ENCODE results near the gene C16orf95.

Gene C16orf95

DNA sequence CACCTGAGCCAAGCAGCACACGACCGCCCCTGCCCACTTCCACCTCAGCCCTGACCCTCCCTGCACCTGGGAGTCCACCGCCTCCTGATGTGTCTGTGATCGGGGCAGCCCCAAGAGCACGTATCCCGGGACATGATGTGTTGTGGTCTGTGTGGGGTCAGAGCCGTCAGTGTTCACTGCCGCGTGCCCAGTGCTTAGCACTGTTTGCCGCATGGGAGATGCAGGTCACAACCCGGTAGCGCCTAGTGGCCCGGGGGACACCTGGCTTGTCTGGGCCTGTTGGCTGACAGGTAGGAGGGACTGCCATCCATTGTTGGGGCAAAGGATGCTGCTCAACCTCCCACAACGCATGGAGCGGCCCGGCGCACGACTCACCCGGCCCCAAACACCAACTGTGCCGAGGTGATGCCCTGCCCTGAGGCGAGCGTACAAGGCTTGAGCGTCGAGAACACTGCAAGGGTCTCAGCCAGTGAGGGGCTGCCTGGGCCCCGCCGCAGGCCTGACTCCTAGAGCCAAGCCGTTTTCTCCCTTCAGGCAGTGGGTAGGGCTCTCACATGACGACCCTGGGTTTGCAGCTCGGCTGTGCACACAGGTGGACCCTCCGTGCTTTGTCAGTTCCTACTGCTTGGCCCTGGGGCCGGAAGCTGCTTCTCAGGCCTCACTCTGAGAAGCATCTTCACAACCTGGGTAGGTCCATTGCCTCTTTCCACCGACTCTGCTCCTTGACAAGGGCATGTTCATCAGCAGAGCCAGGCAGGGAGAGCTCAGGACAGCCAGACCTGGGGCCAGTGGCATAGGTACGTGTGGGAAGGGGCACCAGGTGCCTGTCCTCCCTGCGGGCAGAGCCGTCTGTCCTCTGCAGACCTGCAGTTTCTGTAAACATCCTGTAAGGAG is 5.9 kb upstream of the C16orf95 start:
- DNase-seq, result no peak
- Histone ChIP-seq H3K27me3 (no peaks in the 10 kb centered on the region), H3K36me3 (peaks cover 0 to 23% (median 11%) of the 10 kb centered on the region in 3 donors), H3K9me3 (no peaks in the 10 kb centered on the region), H3K4me3 (no peak overlapping the region), H3K27ac (no peak overlapping the region), H3K4me1 (peaks cover 0 to 12% (median 6%) of the 10 kb centered on the region in 4 donors)
- intact Hi-C loops (cut with DNase I; ENCODE audit: low total_unique reads), result no loop called here
- TF ChIP-seq, protein P1, sequence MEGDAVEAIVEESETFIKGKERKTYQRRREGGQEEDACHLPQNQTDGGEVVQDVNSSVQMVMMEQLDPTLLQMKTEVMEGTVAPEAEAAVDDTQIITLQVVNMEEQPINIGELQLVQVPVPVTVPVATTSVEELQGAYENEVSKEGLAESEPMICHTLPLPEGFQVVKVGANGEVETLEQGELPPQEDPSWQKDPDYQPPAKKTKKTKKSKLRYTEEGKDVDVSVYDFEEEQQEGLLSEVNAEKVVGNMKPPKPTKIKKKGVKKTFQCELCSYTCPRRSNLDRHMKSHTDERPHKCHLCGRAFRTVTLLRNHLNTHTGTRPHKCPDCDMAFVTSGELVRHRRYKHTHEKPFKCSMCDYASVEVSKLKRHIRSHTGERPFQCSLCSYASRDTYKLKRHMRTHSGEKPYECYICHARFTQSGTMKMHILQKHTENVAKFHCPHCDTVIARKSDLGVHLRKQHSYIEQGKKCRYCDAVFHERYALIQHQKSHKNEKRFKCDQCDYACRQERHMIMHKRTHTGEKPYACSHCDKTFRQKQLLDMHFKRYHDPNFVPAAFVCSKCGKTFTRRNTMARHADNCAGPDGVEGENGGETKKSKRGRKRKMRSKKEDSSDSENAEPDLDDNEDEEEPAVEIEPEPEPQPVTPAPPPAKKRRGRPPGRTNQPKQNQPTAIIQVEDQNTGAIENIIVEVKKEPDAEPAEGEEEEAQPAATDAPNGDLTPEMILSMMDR (IDR thresholded peaks at IDR 0.05), result no peak

DNA sequence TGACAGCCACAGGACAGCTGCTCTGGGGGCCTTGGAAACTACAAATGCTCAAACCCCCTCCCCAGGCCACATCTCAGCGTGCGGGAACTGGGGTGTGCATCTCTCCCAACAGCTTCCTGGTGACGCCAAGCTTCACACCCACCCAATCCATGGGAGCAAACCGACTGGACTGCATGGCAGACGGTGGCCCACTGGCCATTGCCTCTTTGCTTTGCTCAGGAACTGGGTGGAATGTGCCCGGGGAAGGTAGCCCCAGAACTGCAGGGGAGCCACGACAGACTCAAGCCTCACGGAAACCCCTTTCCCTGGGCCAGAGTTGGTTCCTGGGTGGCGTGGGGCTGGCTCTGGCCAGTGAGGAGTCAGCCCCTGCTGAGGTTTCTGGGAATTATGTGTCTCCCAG is 5.2 kb upstream of the C16orf95 start:
- intact Hi-C loops (cut with DNase I; ENCODE audit: low total_unique reads), result no loop called here

DNA sequence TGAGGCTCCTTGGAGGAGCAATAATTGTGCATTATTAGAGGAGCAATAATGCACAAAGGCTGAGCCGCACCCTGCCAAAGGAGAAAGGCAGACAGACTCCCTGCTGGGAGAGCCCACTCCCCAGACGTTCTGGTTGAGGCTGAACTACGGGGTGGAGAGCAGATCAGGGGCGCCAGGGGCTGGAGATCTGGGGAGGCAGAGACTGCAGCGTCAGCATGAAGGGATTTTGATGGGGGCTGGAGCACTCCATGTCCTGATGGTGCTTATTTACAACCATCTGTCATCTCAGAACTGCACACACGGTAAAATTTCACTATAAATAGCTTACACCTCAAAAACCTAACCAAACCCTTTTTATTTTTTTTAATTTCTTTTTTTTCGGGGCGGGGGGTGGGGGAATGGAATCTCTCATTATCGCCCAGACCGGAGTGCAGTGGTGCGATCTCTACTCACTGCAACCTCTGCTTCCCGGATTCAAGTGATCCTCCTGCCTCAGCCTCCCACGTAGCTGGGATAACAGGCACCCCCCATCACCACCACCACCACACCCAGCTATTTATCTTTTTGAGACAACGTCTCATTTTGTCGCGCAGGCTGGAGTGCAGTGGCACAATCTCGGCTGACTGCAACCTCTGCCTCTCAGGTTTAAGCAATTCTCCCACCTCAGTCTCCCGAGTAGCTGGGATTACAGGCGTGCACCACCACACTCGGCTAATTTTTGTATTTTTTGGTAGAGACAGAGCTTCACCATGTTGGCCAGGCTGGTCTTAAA is 4.3 kb upstream of the C16orf95 start:
- H3K4me1 ChIP-seq, result peaks cover 0 to 15% (median 9%) of the 10 kb centered on the region in 4 donors
- H3K27ac ChIP-seq, result no peak overlapping the region
- TF ChIP-seq, protein P1 (IDR thresholded peaks at IDR 0.05), result no peak
- H3K36me3 ChIP-seq, result peaks cover 0 to 8% (median 0%) of the 10 kb centered on the region in 3 donors
- no peaks in the 10 kb centered on the region for H3K9me3 ChIP-seq
- DNase-seq, result no peak
- H3K4me3 ChIP-seq, result no peak overlapping the region
- intact Hi-C loops (cut with DNase I; ENCODE audit: low total_unique reads), result no loop called here
- H3K27me3 ChIP-seq, result no peaks in the 10 kb centered on the region

More for the DNA sequence above, 5.2 kb upstream of the C16orf95 start:
- Histone ChIP-seq H3K4me3 (no peak overlapping the region), H3K36me3 (peaks cover 0 to 16% (median 4%) of the 10 kb centered on the region in 3 donors), H3K9me3 (no peaks in the 10 kb centered on the region), H3K27me3 (no peaks in the 10 kb centered on the region), H3K4me1 (peaks cover 0 to 15% (median 8%) of the 10 kb centered on the region in 4 donors), H3K27ac (no peak overlapping the region)
- TF ChIP-seq, protein P1 (IDR thresholded peaks at IDR 0.05), result no peak
- no peak for DNase-seq

DNA sequence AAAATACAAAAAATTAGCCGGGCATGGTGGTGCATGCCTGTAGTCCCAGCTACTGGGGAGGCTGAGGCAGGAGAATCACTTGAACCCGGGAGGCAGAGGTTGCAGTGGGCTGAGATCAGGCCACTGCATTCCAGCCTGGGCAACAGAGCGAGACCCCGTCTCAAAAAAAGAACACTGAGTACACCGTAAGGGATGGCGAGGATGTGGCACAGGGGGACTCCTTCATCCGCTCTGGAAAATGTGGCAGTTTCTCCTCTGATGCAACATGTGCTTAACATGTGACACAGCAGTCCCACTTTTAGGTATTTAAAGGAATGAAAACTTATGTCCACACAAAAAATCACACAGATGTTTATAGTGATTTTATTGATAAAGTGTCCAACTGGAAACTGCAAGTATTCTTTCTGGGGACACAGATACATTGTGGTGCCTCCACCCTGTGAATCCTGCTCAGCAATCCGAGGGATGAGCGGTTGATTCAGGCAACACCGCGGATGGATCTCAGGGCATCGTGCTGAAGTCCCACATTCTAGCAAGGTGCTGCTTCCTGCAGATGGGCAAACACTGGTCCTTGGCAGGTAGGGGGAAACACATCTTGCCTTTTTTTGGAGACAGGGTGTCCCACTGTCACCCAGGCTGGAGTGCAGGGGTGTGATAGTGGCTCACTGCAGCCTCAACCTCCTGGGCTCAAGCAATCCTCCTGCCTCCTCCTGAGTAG is 3.5 kb upstream of the C16orf95 start:
- no peak overlapping the region for H3K27ac ChIP-seq
- H3K27me3 ChIP-seq, result no peaks in the 10 kb centered on the region
- intact Hi-C loops (cut with DNase I; ENCODE audit: low total_unique reads), result no loop called here
- TF ChIP-seq, protein P1 (IDR thresholded peaks at IDR 0.05), result no peak
- peaks cover 0 to 2% (median 0%) of the 10 kb centered on the region in 3 donors for H3K36me3 ChIP-seq
- H3K4me3 ChIP-seq, result no peak overlapping the region
- H3K4me1 ChIP-seq, result peaks cover 0 to 15% (median 11%) of the 10 kb centered on the region in 4 donors
- DNase-seq, result no peak
- no peaks in the 10 kb centered on the region for H3K9me3 ChIP-seq

DNA sequence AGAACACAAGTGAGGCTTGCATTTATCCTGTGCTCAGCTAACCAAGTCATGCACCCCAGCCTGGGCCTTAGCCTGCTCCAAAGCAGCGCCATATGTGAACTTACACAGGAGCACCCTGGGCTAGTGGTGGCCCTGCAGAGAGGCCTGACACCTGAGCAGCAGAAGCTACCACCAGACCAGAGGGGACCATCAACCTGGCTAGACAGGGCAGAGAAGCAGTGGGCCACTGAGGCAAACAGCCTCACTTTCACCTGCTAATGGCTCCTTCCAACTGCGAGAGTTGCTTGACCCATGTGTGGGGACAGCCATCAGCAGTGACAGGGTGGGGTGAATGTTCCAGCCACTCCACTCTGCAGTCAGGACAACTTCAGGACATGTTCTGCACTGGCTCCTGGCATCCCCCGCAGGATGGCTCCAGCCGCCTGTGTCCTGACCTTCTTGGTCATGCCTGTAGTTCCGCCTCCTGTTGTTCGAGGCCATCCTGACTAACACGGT is 2.9 kb upstream of the C16orf95 start:
- DNase-seq, result no peak
- no peaks in the 10 kb centered on the region for H3K36me3 ChIP-seq
- intact Hi-C loops (cut with DNase I; ENCODE audit: low total_unique reads), result loop anchor here (5.0 kb wide), 1 partner anchor 62 kb away; the partner anchor contains the start of gene FBXO31
- TF ChIP-seq, protein P1 (IDR thresholded peaks at IDR 0.05), result no peak
- H3K4me1 ChIP-seq, result peaks cover 0 to 15% (median 11%) of the 10 kb centered on the region in 4 donors
- H3K27ac ChIP-seq, result no peak overlapping the region
- no peak overlapping the region for H3K4me3 ChIP-seq
- no peaks in the 10 kb centered on the region for H3K27me3 ChIP-seq
- no peaks in the 10 kb centered on the region for H3K9me3 ChIP-seq
